Retina (tissue), 1 donor: ENCODE measurements around the gene GPRASP2.
"Not testable (repeated sequence)": the region's sequence is repeated elsewhere in the genome, so short reads cannot be mapped to it uniquely, and the experiment has no call there.

ENCODE experiments used
- DNase-seq: peaks from one replicate; pipeline ENCODE4 v3.0.0-alpha.2; 2016

The GPRASP2 gene

GRCh38 chrX:102712216-102712966, at the start of gene GPRASP2:
Gene GPRASP2 (plus strand): TSS chrX:102712448. CDS start chrX:102714870, 2,422 bp downstream.
- peak; percentile 88 for DNase-seq

- not testable (repeated sequence) for DNase-seq
These were observed 48.4 kb upstream of the GPRASP2 start for GRCh38 chrX:102663820-102664219.

- DNase-seq, result not testable (repeated sequence)
These were observed 45.2 kb upstream of the GPRASP2 start for GRCh38 chrX:102667034-102667433.

GRCh38 chrX:102669526-102669925, 42.7 kb upstream of the GPRASP2 start:
- no peak for DNase-seq

GRCh38 chrX:102672856-102673255, 39.4 kb upstream of the GPRASP2 start:
- no peak for DNase-seq

GRCh38 chrX:102677479-102677878, 34.8 kb upstream of the GPRASP2 start:
- not testable (repeated sequence) for DNase-seq

GRCh38 chrX:102684772-102685520, 27.3 kb upstream of the GPRASP2 start:
- no peak for DNase-seq

- DNase-seq, result no peak
These were observed 17.5 kb upstream of the GPRASP2 start for GRCh38 chrX:102694749-102695148.

- no peak for DNase-seq
These were observed 15.9 kb upstream of the GPRASP2 start for GRCh38 chrX:102696306-102696705.

- no peak for DNase-seq
These were observed 14.8 kb upstream of the GPRASP2 start for GRCh38 chrX:102697494-102697893.

GRCh38 chrX:102708900-102709299, 3.3 kb upstream of the GPRASP2 start:
- no peak for DNase-seq

- DNase-seq, result no peak
These were observed 404 bp upstream of the GPRASP2 start for GRCh38 chrX:102711872-102712215.

GRCh38 chrX:102712981-102713625, 855 bp downstream of the GPRASP2 start:
- peak; percentile 71 for DNase-seq

GRCh38 chrX:102714994-102715393, 2.7 kb downstream of the GPRASP2 start:
- DNase-seq, result no peak

GRCh38 chrX:102715967-102716366, 3.7 kb downstream of the GPRASP2 start:
- no peak for DNase-seq

- DNase-seq, result peak; percentile 80
These were observed 8.3 kb downstream of the GPRASP2 start, which contains the start of gene GPRASP3 for GRCh38 chrX:102720237-102721168. Gene GPRASP3 (plus strand): TSS chrX:102720743. CDS start chrX:102748996, 28,253 bp downstream.

GRCh38 chrX:102721169-102721506, 8.9 kb downstream of the GPRASP2 start:
- not testable (repeated sequence) for DNase-seq

GRCh38 chrX:102723456-102723855, 11.2 kb downstream of the GPRASP2 start:
- DNase-seq, result no peak

- no peak for DNase-seq
These were observed 15.5 kb downstream of the GPRASP2 start for GRCh38 chrX:102727761-102728160.

GRCh38 chrX:102728646-102729045, 16.4 kb downstream of the GPRASP2 start:
- DNase-seq, result no peak

GRCh38 chrX:102739657-102740056, 27.4 kb downstream of the GPRASP2 start:
- no peak for DNase-seq

- DNase-seq, result no peak
These were observed 32.1 kb downstream of the GPRASP2 start for GRCh38 chrX:102744307-102744706.

GRCh38 chrX:102745513-102745856, 33.2 kb downstream of the GPRASP2 start:
- no peak for DNase-seq
